Endothelial cell of umbilical vein (primary cell): ENCODE measurements around the gene ENPEP.

Experiments
- EZH2 ChIP-seq: IDR thresholded peaks from 2 replicates; pipeline ENCODE4 v1.6.1; 2012; ENCODE audit warnings: borderline replicate concordance, low read depth, mild to moderate bottlenecking, moderate library complexity, low read length, inconsistent platforms; ENCODE audit not compliant: severe bottlenecking
- MYC ChIP-seq: IDR thresholded peaks from one replicate; pipeline ENCODE4 v1.6.1; 2011; ENCODE audit warnings: mild to moderate bottlenecking, low read depth, low read length
- POLR2A ChIP-seq: IDR thresholded peaks from 2 replicates; pipeline ENCODE4 v1.6.1; 2012; ENCODE audit warnings: low read depth, mild to moderate bottlenecking, control low read depth, low read length

DNA sequence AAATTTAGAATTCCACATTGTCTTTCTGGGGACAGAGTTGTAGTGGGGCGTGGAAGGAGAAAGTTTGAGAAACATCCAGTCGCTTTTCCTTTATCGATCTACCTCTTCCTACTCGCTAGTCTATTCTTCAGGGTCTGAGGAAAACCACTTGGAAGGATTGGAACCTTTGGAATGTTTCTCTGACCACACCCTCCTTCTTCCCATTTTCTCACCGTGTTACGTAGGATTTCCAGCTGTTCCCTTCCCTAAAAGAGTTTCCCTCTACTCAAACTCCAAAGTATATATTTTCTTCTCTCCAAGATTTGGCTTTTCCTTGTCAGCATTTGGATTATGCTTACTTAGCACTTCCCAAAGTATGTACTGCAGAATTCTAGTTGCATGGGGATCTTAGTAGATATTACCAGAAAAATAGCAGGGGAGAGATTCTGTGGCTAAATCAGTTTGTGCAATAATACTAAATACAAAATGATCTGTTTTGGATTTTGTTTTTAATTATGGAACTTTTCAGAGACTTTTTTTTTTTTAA, 4.9 kb downstream of the ENPEP start:
- no peak for TF ChIP-seq POLR2A
- TF ChIP-seq MYC, result no peak
- no peak for TF ChIP-seq EZH2
